HepG2 (cell line): ENCODE measurements around the gene ENG. TPM values are rescaled to one million over a fixed set of nuclear protein-coding genes. Genes with fewer than 3 reads are reported as not detected.

Experiments used
- ATAC-seq: fragments of 200-7000 bp; cut with Tn5 transposase; 3 replicates; pipeline ENCODE4 v1.9.1; 2020; ENCODE audit warnings: mild to moderate bottlenecking, moderate library complexity
- BruUV-seq: library from RNA; stranded (reverse); fragments of 400-500 nt; replicated peaks from 2 replicates; lab custom pipeline; 2021; lab: Mats Ljungman, UMichigan
- CTCF ChIA-PET: fragments of 300-600 bp; formaldehyde crosslinking; extraction: SDS; loops from one replicate; lab custom pipeline; 2021; ENCODE audit warnings: low total read pairs, inconsistent platforms, low intra/inter-chr PET ratio; lab: Yijun Ruan, JAX
- POLR2A ChIA-PET: fragments of 350-600 bp; sonication (Branson Sonifier 250); formaldehyde crosslinking; loops from one replicate; lab custom pipeline; 2020; ENCODE audit warnings: antibody characterized with exemption, inconsistent platforms; lab: Yijun Ruan, JAX
- DNase-seq: peaks from one replicate; pipeline ENCODE4 v3.0.0-alpha.2; 2015; ENCODE audit warnings: low spot score
- FAIRE-seq: peaks from 3 replicates; lab custom pipeline; 2011; peaks lifted over from hg19 to GRCh38; lab: Jason Lieb, UNC
- H2AFZ ChIP-seq: one replicate; pipeline ENCODE4 v1.6.1; 2011; ENCODE audit warnings: low read length, inconsistent platforms
- H3K27ac ChIP-seq: fragments of 300-600 bp; 3 replicates; pipeline ENCODE4 v1.8.0; 2011; ENCODE audit warnings: mixed run types, mild to moderate bottlenecking, mixed read lengths, low read length, inconsistent platforms; ENCODE audit not compliant: insufficient read depth; ENCODE audit errors: extremely low read length
- H3K27me3 ChIP-seq, 2 experiments: fragments of 200-600 bp in 1 of 2; 2 replicates in 1 of 2; 3 replicates in 1 of 2; pipeline versions ENCODE4 v1.6.0 to v1.8.0; 2011; ENCODE audit warnings: low read length in 2 of 2, mild to moderate bottlenecking in 2 of 2, moderate library complexity in 2 of 2, inconsistent platforms in 1 of 2; ENCODE audit not compliant: insufficient read depth in 2 of 2, control insufficient read depth in 1 of 2
- H3K36me3 ChIP-seq, 2 experiments: fragments of 200-600 bp in 1 of 2; replicated peaks in 1 of 2; 2 replicates in 1 of 2; 3 replicates in 1 of 2; pipeline versions ENCODE4 v1.5.1 to v1.8.0; 2011; ENCODE audit warnings: low read length in 2 of 2, inconsistent platforms in 1 of 2; ENCODE audit not compliant: insufficient read depth in 2 of 2, control insufficient read depth in 1 of 2
- H3K4me1 ChIP-seq: 2 replicates; pipeline ENCODE4 v1.5.1; 2012; ENCODE audit warnings: low read length, inconsistent platforms; ENCODE audit not compliant: insufficient read depth
- H3K4me2 ChIP-seq: 2 replicates; pipeline ENCODE4 v1.6.0; 2011; ENCODE audit warnings: low read depth, low read length, inconsistent platforms
- H3K4me3 ChIP-seq, 3 experiments: fragments of 200-600 bp in 1 of 3; sonication (generic), shearing (Covaris generic) in 1 of 3; replicated peaks in 1 of 3; 2 replicates each; pipeline ENCODE4 v1.5.1; 2011 to 2016; ENCODE audit warnings: low read length in 3 of 3, inconsistent platforms in 2 of 3, low read depth in 2 of 3, mild to moderate bottlenecking in 2 of 3, control low read depth in 1 of 3, mixed read lengths in 1 of 3; ENCODE audit not compliant: insufficient read depth in 1 of 3
- H3K79me2 ChIP-seq: one replicate; pipeline ENCODE4 v1.6.1; 2011; ENCODE audit warnings: low read length, inconsistent platforms; ENCODE audit not compliant: insufficient read depth
- H3K9ac ChIP-seq: 2 replicates; pipeline ENCODE4 v1.6.0; 2011; ENCODE audit warnings: mild to moderate bottlenecking, low read depth, low read length, inconsistent platforms; ENCODE audit not compliant: insufficient read depth
- H3K9me3 ChIP-seq: 2 replicates; pipeline ENCODE4 v1.5.1; 2012; ENCODE audit warnings: mild to moderate bottlenecking, low read length
- H4K20me1 ChIP-seq: 2 replicates; pipeline ENCODE4 v1.6.0; 2011; ENCODE audit warnings: inconsistent platforms, mild to moderate bottlenecking, low read length, moderate library complexity; ENCODE audit not compliant: insufficient read depth
- AGO1 ChIP-seq: fragments of 200-400 bp; formaldehyde crosslinking; IDR thresholded peaks from 2 replicates; pipeline ENCODE4 v1.6.1; 2017; ENCODE audit warnings: mild to moderate bottlenecking, low read depth, low read length, moderate library complexity; ENCODE audit not compliant: poor library complexity, severe bottlenecking
- HNRNPL ChIP-seq: fragments of 200-400 bp; formaldehyde crosslinking; IDR thresholded peaks from 2 replicates; pipeline ENCODE4 v1.6.1; 2017; ENCODE audit warnings: mild to moderate bottlenecking, low read depth, low read length
- MTF1 ChIP-seq: sonication (generic); formaldehyde crosslinking; IDR thresholded peaks from 2 replicates; pipeline ENCODE4 v1.5.0; 2020; ENCODE audit warnings: missing genetic modification reagents
- SMARCC2 ChIP-seq: fragments of 450-650 bp; IDR thresholded peaks from 2 replicates; pipeline ENCODE4 v1.6.1; 2017; ENCODE audit warnings: antibody characterized with exemption, mild to moderate bottlenecking
- ZNF350 ChIP-seq: sonication (generic); formaldehyde crosslinking; IDR thresholded peaks from 2 replicates; pipeline ENCODE4 v1.4.0; 2020; ENCODE audit warnings: mild to moderate bottlenecking, low read depth, missing genetic modification reagents, borderline replicate concordance
- ZZZ3 ChIP-seq: sonication (generic); formaldehyde crosslinking; IDR thresholded peaks from 2 replicates; pipeline ENCODE4 v1.4.0; 2020; ENCODE audit warnings: missing genetic modification reagents, mild to moderate bottlenecking, borderline replicate concordance
- WGBS: methylation state at CpG from one replicate; pipeline ENCODE4 v1.1.6; 2017; ENCODE audit warnings: low lambda C conversion rate; 5-methylcytosine and 5-hydroxymethylcytosine counted together
- in situ Hi-C: cut with HindIII; loops from 2 replicates; pipeline ENCODE4 v1.10.0; 2017; ENCODE audit warnings: low pct_unique_long_range_greater_than_20kb; ENCODE audit not compliant: extremely low pct_ligation_motif_present
- intact Hi-C: fragments of 100-400 bp; cut with micrococcal nuclease; formaldehyde crosslinking; loops from one replicate; pipeline ENCODE4 v1.10.0; 2022; ENCODE audit not compliant: unreplicated experiment
- polyA plus RNA-seq, 8 experiments: library from polyadenylated mRNA; depleted of rRNA in 3 of 8; stranded (reverse) in 7 of 8; unstranded in 1 of 8; fragments of >200 nt; fragmentation: Illumina TruSeq in 4 of 8; extraction: Trizol in 4 of 8; gene quantifications; 2 replicates each; pipeline versions ENCODE4 v1.2.1 to v1.2.3, GENCODE V29; 2011 to 2016; ENCODE audit warnings: low read depth in 4 of 8, missing spikeins in 1 of 8, mixed read lengths in 1 of 8; ENCODE audit not compliant: insufficient read depth in 1 of 8
- total RNA-seq, 5 experiments: library from RNA; depleted of rRNA; stranded (reverse); fragments of >200 nt; fragmentation: Illumina TruSeq; extraction: Trizol; gene quantifications; 2 replicates each; pipeline ENCODE4 v1.2.3, GENCODE V29; 2016; ENCODE audit warnings: low read depth in 1 of 5
- TF ChIP-seq, protein P1 (sequence below): sonication (generic); formaldehyde crosslinking; IDR thresholded peaks from 2 replicates; pipeline ENCODE4 v1.4.0; 2020; ENCODE audit warnings: missing genetic modification reagents

The ENG gene
- total and polyA plus RNA-seq, 2 of the 13 experiments (the other 11 are each of a cell fraction or from before 2014, with no cell fraction given) = 0.02 to 1.1 TPM

GRCh38 chr9:127875306-127875966 is 21.0 kb upstream of the ENG start:
- CTCF ChIA-PET = no interaction called here
- no peaks in the 10 kb centered on the region for H3K79me2 ChIP-seq
- no peak overlapping the region for H3K9ac ChIP-seq

GRCh38 chr9:127874301-127875221 is 20.1 kb upstream of the ENG start:
- BruUV-seq = no TSS peak
- Histone ChIP-seq H3K4me1 (peaks cover 37% of the 10 kb centered on the region), H3K9ac (no peak overlapping the region), H3K79me2 (no peaks in the 10 kb centered on the region), H3K27ac (no peak overlapping the region), H3K9me3 (no peaks in the 10 kb centered on the region), H4K20me1 (no peaks in the 10 kb centered on the region), H3K4me2 (no peak overlapping the region), H3K36me3 (no peaks in the 10 kb centered on the region; a peak in 1 of 5 replicates), H3K27me3 (no peaks in the 10 kb centered on the region), H2AFZ (no peak overlapping the region), H3K4me3 (no peak overlapping the region)
- POLR2A ChIA-PET = no interaction called here
- TF ChIP-seq AGO1 = peak; percentile 12
- TF ChIP-seq, protein P1, sequence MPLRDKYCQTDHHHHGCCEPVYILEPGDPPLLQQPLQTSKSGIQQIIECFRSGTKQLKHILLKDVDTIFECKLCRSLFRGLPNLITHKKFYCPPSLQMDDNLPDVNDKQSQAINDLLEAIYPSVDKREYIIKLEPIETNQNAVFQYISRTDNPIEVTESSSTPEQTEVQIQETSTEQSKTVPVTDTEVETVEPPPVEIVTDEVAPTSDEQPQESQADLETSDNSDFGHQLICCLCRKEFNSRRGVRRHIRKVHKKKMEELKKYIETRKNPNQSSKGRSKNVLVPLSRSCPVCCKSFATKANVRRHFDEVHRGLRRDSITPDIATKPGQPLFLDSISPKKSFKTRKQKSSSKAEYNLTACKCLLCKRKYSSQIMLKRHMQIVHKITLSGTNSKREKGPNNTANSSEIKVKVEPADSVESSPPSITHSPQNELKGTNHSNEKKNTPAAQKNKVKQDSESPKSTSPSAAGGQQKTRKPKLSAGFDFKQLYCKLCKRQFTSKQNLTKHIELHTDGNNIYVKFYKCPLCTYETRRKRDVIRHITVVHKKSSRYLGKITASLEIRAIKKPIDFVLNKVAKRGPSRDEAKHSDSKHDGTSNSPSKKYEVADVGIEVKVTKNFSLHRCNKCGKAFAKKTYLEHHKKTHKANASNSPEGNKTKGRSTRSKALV (CRISPR knock-in tag) = no peak
- CTCF ChIA-PET = no interaction called here
- intact Hi-C loops (no loop called here), in situ Hi-C loops (loop anchor here (5.0 kb wide), 1 partner anchor 43 kb away; the partner anchor contains the start of gene ST6GALNAC4)
- no peak for DNase-seq
- 99% methylated on average over 12 of the region's 19 CpGs for whole genome bisulfite sequencing
- no peak for FAIRE-seq
- no peak for ATAC-seq

More at GRCh38 chr9:127875306-127875966, 21.0 kb upstream of the ENG start:
- in situ Hi-C loops = no loop called here
- peak overlapping the region in 1 of 3 experiments; percentile 44; a peak in 1 of 6 replicates for H3K4me3 ChIP-seq
- ATAC-seq = peak; percentile 6; the same call in 2 of the 3 replicates
- BruUV-seq = no TSS peak
- POLR2A ChIA-PET = interaction anchor here (2.1 kb wide), 1 partner anchor 22 kb away, joined by 11 read pairs; no protein-coding TSS in a partner anchor
- H2AFZ ChIP-seq = no peak overlapping the region
- no peak for DNase-seq
- intact Hi-C loops = no loop called here
- H3K27me3 ChIP-seq = no peaks in the 10 kb centered on the region
- TF ChIP-seq ZNF350 (CRISPR knock-in tag) (0 out of 2 replicates have a peak, but pooled peaks have one; percentile 37), HNRNPL (0 out of 2 replicates have a peak, but pooled peaks have one; percentile 2), SMARCC2 (no peak), ZZZ3 (CRISPR knock-in tag) (no peak), MTF1 (CRISPR knock-in tag) (no peak)
- 72% methylated on average over 10 of the region's 10 CpGs for WGBS
- H3K4me1 ChIP-seq = peaks cover 34% of the 10 kb centered on the region
- no peak for FAIRE-seq
- no peaks in the 10 kb centered on the region for H3K9me3 ChIP-seq
- H3K4me2 ChIP-seq = peak overlapping the region; percentile 87; the same call in 1 of the 2 replicates
- H4K20me1 ChIP-seq = no peaks in the 10 kb centered on the region
- no peaks in the 10 kb centered on the region; a peak in 1 of 5 replicates for H3K36me3 ChIP-seq
- H3K27ac ChIP-seq = no peak overlapping the region
